GM21360 (cell line): Measurements from ENCODE around the gene IDH2.

Source experiments
- ATAC-seq: cut with Tn5 transposase; IDR thresholded peaks from one replicate; pipeline ENCODE4 v1.9.1; 2021; ENCODE audit warnings: mild to moderate bottlenecking, moderate library complexity; ENCODE audit not compliant: unreplicated experiment

The IDH2 gene

GRCh38 chr15:90064911-90065681 is 37.2 kb downstream of the IDH2 start:
- no peak for ATAC-seq

DNA sequence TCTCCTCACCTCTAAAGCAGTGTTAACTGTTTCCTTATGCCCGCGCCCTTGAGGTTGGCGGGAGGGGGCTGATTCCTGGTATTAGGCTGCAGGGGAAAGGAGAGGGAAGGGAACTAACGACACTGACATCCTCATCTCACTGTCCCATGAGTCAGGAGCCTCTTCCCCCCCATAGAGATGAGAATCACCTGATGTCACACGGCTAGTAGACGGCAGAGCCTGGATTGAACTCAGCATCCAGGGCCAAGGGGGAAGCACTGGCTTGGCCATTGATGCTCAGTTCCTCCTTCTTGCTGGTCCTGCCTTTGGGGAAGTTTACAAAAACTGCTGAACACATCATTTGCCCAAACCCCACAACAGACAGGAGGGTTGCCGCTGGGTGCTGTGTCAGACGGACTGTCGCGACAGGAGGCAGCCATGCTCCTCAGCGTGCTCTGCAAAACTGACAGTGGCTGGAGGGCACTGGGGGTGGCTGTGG is 38.5 kb downstream of the IDH2 start:
- ATAC-seq = no peak

DNA sequence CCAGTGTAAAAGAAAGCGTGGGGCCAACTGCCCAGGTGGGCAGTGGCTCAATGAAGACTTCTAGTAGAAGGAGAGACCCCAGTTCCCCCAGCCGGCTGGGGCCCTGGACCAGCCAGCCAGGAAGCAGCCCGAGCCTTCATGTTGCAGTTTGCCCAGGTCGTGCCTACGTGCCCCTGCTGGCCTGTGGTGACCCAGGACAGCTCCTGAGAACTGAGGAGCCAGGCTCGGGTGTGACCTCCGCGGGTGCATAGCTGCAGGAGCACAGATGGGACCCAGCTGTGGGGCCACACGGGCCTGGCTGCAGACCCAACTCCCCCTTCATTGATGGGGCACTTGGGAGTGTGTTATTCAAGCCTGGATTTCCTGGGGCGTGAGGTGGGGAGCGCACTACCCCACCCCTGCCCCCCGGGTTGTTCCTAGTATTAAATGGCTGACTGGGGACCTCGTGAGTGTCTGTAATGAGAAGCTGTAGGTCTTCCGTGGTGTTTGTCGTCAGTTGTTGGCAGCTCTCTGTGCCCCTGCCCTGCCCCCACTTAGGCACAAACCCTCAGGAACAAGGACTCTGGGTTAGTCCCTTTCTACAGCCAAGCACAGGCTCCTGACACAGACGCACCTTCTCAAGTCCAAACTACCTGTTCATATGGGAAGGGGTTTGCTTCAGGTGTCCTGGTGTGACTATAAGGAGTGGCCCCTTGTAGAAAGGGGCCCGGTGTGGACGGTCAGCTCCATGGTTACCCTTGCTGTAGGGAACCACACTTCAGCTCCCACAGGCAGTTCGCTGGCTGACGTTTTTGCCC is 39.1 kb downstream of the IDH2 start:
- no peak for ATAC-seq

DNA sequence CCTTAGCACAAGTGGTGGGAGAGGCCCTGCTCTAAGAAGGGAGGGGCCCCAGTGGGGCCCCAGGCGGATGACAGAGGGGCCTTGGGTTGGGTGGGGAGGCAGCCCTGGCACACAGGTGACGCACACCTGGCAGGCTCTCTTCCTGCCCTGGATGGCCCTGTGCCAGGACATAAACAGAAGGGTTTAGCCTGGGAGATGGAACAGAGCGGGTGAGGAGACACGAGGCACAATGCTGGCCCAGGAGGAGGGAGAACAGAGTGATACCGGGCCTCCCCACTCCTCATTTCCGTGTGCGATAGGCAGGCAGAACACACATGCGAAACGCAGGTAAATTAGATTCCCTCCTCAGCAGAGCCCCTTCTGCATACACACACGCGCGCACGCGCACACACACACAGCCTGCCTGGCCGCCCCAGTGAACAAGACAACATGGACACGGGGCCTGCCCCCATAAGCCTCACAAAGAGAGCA is 39.8 kb downstream of the IDH2 start:
- ATAC-seq = no peak

GRCh38 chr15:90062023-90062442 is 40.2 kb downstream of the IDH2 start:
- no peak for ATAC-seq

DNA sequence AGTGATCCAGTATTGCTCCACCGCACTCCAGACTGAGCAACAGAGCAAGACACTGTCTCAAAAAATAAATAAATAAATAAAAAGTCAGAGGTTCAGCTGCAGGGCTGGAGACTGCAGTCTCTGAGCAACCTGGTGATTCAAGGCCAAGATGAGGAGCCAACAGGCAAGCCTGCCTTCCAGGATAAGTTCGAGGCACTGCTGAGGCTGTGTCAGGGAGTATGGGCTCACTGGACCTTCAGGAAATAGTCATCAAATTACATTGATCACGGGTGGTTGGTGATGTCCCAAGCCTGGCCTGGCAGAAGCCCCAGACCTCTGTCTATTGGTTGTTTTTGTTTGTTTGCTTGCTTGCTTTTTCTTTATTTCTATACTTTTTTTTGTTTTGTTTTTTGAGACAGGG is 41.5 kb downstream of the IDH2 start:
- ATAC-seq = no peak

DNA sequence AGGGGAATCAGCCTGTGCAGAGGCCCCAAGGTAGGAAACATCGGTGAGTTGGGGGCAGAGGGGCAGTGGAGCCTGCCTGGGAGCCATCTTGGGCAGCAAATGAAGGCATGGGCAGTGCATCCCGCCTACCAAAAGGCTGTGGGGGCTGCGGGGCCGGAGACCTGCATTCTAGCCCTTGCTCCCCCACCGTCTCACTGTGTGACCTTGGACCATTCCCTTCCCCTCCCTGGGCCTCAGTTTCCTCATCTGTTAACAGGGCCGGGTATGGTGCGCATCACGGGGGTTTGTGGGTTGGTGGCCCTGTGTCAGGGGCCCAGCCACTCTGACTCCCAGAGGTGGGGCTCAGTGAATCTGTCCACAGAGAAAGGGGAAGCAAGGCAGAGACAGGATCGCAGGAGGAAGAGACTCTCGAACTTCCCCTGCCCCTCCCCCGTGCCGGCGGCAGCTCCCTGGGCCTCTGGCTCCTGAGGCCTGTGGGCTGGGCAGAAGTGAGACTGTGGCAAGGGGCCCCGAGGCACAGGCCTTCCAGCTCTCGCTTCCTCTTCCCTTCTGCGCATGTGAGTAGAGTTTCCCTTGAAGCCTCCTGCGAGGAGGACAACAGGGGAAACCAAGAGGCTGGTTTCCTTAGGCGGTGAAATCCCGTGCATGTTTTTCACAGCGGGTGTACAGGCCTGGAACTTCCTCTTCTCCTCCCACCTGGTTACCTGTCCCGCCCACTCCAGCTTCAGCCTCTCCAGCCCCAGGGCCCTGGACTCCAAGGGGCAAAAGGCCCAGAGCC is 42.9 kb downstream of the IDH2 start:
- peak; percentile 88 for ATAC-seq

DNA sequence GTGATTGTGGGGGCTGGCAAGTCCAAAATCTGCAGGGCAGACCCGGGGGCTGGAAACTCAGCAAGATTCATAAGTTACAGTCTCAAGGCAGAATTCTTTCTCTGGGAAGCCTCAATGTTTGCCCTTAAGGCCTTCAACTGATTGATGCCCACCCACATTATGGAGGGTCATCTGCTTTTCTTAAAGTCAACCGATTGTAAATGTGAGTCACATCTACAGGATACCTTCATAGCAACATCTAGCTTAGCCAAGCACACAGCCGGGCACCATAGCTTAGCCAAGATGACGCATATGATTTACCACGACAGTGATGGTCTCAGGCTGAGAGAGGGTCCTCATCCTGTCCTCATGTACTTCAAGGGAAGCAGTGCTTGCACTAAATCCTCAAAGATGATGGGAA is 43.5 kb downstream of the IDH2 start:
- no peak for ATAC-seq

DNA sequence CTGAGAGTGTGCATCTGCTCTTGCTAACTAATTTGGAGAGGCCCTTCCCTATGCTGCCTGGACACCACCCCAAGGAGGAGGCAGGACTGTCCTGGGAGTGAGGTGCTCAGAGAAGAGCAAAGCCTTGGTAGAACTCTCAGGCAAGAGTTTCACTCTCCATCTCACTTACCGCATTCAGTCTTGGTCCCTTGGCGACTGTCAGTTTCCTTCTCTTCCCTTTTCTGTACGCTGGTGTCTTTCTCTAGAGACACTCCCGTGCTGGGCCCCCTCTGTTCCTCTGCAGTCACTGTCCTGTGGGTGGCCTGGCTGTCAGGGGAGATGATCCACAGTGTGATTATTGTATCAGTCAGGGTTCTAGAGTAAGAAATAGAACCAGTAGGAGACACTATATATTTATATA is 44.0 kb downstream of the IDH2 start:
- ATAC-seq = peak; percentile 26

GRCh38 chr15:90056529-90056928 is 45.7 kb downstream of the IDH2 start:
- no peak for ATAC-seq

DNA sequence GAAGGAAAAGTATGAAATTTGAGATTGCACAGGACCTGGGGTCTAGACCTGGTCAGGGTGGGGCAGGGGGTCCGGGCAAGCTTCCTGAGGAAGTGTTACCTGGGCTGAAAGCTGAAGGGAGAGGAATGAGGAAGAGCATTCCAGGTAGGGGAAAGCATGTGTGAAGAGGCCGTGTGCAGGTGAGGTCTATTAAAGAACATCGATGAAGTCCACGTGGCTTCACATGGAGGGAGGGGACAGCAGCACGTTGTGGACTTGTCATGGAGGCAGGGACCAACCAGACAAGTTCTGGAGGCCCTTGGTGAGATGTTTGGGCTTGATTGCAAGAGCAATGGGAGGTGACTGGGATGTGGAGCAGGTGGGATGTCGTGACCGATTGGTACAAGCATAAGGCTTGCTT is 47.1 kb downstream of the IDH2 start:
- no peak for ATAC-seq

GRCh38 chr15:90054618-90055097 is 47.6 kb downstream of the IDH2 start:
- ATAC-seq = no peak

- no peak for ATAC-seq
These were observed 48.4 kb downstream of the IDH2 start for GRCh38 chr15:90053685-90054466.

- ATAC-seq = no peak
These were observed 50.4 kb downstream of the IDH2 start for GRCh38 chr15:90051874-90052273.

DNA sequence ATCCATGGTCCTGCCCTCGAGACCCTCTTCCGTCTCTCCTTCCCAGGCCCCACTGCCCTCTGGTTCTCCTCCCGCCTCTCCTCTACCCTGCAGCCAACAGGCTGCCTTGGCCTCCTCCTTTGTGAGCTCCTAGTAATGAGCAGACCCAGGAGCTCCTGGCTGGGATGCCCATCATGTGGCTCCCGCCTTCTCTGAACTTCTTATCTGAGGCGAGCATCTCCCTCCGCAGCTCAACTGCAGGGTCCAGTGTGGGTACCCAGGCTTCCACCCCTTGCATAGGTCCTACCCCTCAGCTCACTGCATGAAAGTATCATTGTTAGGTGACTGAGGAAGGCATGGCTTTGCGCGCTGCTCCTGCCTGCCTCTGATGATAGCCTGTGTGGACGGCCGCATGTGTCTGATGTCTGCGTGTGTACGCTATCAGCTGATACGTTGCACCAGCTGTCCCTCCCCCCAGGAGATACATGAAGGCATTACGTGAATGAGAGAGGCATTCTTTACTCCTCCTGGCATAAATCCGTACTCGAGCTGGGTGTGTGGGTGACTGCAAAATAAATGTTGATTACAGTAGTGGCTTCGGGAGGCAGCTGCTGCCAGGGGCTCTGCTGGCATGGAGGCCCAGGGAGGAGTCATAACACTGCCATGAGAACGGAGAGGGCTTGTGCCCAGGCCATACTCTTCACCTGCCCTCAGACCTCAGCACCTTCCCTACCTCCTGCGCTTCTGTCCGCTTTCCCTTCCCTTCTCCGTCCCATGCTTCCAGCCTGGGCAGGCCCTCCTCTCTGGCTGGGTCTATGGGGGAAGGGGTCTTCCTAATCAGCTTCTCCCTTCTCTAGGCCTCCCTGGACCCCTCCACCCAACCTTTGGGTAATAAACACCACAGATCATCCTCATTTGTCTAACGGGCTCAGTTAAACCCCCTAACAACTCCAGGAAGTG is 52.3 kb downstream of the IDH2 start:
- ATAC-seq = no peak

DNA sequence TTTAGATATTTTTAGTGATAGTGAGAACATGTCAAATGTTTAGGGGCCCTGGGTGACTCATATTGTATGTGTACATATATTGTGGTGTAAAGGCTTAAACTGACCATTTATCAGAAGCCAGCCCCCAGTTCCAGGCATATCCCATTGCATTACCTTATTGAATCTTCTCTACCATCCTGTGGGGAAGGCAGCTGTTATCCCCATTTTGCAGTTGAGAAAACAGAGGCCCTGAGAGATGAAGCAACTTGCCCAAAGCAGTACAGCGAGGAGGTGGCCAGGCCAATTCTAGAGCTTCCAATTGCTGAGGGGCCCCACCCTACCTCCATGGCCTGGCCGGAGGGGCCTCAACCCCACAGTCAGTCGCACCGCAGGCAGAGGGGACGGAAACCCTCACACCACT is 53.2 kb downstream of the IDH2 start:
- ATAC-seq = no peak

GRCh38 chr15:90047956-90048575 is 54.2 kb downstream of the IDH2 start:
- ATAC-seq = no peak

DNA sequence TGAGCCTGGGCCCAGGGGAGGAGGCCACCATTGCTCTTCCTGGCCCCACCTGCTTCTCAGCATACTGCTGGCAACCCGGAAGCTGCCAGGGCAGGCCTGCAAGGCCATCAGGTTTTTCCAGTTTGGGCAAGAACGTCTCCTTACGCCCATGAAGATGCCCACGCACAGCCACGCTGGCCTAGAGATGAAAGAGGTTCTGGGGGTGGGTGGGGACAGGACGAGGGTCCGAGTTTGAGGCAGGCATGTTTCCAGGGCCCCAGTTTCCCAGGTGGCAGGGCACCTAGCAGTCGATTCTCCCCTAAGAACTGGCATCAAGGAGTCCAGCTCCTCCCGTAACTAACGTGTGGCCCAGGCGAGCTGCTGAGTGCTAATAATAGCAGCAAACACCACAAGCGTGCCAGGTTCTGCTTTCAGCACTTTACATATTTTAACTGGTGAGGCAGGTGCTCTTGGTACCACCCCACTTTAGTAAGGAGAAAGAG is 55.3 kb downstream of the IDH2 start:
- ATAC-seq = no peak

DNA sequence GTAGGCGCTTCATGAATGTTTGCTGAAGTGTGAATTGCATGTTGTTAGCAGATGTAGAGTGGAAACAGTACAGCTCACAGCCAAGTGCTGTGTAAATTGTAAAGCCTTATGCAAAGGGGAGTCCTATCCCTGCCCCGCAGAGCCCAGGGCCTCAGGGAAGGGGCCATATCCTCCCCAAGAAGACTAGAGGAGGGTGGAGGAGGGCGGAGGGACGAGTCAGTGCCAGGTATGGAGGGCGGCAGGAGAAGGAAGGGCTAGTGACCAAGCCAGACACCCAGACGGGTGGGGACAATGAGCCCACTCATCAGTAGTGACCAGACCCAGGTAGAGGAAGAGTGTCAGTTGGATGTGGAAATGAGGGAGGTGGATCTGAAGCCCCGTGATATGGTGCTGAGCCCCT is 56.0 kb downstream of the IDH2 start:
- ATAC-seq = no peak
